Neural progenitor cell (in vitro differentiated cells): Measurements from ENCODE around the gene ZCCHC3. TPM values are rescaled to one million over a fixed set of nuclear protein-coding genes. Genes with fewer than 3 reads are reported as not detected.

Experiments
- DNase-seq: peaks from one replicate; pipeline ENCODE4 v3.0.0-alpha.2; 2016; ENCODE audit warnings: low spot score
- H2AFZ ChIP-seq: fragments of 200-600 bp; sonication (generic); replicated peaks from 2 replicates; pipeline ENCODE4 v1.6.1; 2016; ENCODE audit warnings: antibody characterized with exemption
- H3F3A ChIP-seq: fragments of 200-600 bp; sonication (generic); 2 replicates; pipeline ENCODE4 v1.6.1; 2016; ENCODE audit warnings: antibody characterized with exemption, low read depth
- H3K27ac ChIP-seq: fragments of 200-600 bp; sonication (generic); 2 replicates; pipeline ENCODE4 v1.5.1; 2016; ENCODE audit warnings: mild to moderate bottlenecking
- H3K27me3 ChIP-seq: fragments of 200-600 bp; sonication (generic); 2 replicates; pipeline ENCODE4 v1.6.1; 2016; ENCODE audit warnings: mild to moderate bottlenecking, moderate library complexity
- H3K36me3 ChIP-seq: fragments of 200-600 bp; sonication (generic); 2 replicates; pipeline ENCODE4 v1.5.1; 2016
- H3K4me1 ChIP-seq: fragments of 200-600 bp; sonication (generic); 2 replicates; pipeline ENCODE4 v1.6.1; 2016; ENCODE audit warnings: mixed run types
- H3K4me2 ChIP-seq: fragments of 200-600 bp; sonication (generic); 2 replicates; pipeline ENCODE4 v1.6.1; 2016
- H3K4me3 ChIP-seq: fragments of 200-600 bp; sonication (generic); 2 replicates; pipeline ENCODE4 v1.5.1; 2016
- H3K79me2 ChIP-seq: fragments of 200-600 bp; sonication (generic); 2 replicates; pipeline ENCODE4 v1.6.1; 2016; ENCODE audit warnings: low read depth
- H3K9ac ChIP-seq: fragments of 200-600 bp; sonication (generic); 2 replicates; pipeline ENCODE4 v1.6.1; 2016
- H3K9me3 ChIP-seq: fragments of 200-600 bp; sonication (generic); 2 replicates; pipeline ENCODE4 v1.5.1; 2016; ENCODE audit warnings: low read depth
- H4K20me1 ChIP-seq: fragments of 200-600 bp; sonication (generic); 2 replicates; pipeline ENCODE4 v1.6.1; 2016; ENCODE audit warnings: low read depth
- H3K27ac Mint-ChIP-seq: 3 replicates; pipeline ENCODE4 v1.8.0; 2021; ENCODE audit warnings: mixed read lengths
- H3K27me3 Mint-ChIP-seq: 2 replicates; pipeline ENCODE4 v1.8.0; 2022; ENCODE audit warnings: low read depth, mild to moderate bottlenecking, inconsistent platforms, moderate library complexity, mixed read lengths; ENCODE audit not compliant: insufficient read depth
- H3K36me3 Mint-ChIP-seq: 3 replicates; pipeline ENCODE4 v1.8.0; 2021; ENCODE audit warnings: mixed read lengths
- H3K4me1 Mint-ChIP-seq: 3 replicates; pipeline ENCODE4 v1.8.0; 2021; ENCODE audit warnings: mixed read lengths
- H3K4me3 Mint-ChIP-seq: 3 replicates; pipeline ENCODE4 v1.8.0; 2021; ENCODE audit warnings: mild to moderate bottlenecking, moderate library complexity, mixed read lengths
- H3K9me3 Mint-ChIP-seq: 3 replicates; pipeline ENCODE4 v1.8.0; 2020; ENCODE audit warnings: mixed read lengths
- EZH2 ChIP-seq: fragments of 200-600 bp; sonication (generic); IDR thresholded peaks from 2 replicates; pipeline ENCODE4 v1.6.1; 2017; ENCODE audit warnings: antibody characterized with exemption, mild to moderate bottlenecking, moderate library complexity
- EZH2phosphoT487 ChIP-seq: fragments of 200-600 bp; sonication (generic); IDR thresholded peaks from 2 replicates; pipeline ENCODE4 v1.6.1; 2017; ENCODE audit warnings: antibody characterized with exemption
- total RNA-seq: library from RNA; depleted of rRNA; stranded (reverse); fragments of >200 nt; gene quantifications from 2 replicates; pipeline ENCODE4 v1.2.3, GENCODE V29; 2015; ENCODE audit warnings: low replicate concordance
- TF ChIP-seq, protein P1 (sequence below): fragments of 200-600 bp; sonication (generic); IDR thresholded peaks from 2 replicates; pipeline ENCODE4 v1.5.1; 2017; ENCODE audit warnings: antibody characterized with exemption, mild to moderate bottlenecking

ZCCHC3 gene
- total RNA-seq, 1 donor from 2014 or later, result 24.2 TPM

DNA sequence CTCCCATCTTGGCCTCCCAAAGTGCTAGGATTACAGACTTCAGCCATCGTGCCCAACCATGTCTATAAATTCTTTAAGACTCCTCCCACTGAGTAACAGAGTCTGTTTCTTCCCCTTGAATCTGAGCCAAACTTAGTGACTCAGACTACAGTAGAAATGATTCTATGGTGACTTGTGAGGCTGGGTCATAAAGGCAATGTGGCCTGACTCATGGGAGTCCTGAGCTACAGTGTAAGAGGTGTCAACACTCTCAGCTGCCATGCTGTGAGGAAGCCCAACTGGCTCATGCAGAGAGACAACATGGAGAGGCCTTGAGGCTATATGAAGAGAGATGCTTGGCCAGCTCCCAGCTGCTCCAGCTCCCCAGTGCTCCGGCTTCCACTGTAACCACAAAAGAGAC, 44.3 kb downstream of the ZCCHC3 start:
- peaks cover 7% of the 10 kb centered on the region for H3K4me1 Mint-ChIP-seq
- H4K20me1 ChIP-seq, result no peaks in the 10 kb centered on the region

DNA sequence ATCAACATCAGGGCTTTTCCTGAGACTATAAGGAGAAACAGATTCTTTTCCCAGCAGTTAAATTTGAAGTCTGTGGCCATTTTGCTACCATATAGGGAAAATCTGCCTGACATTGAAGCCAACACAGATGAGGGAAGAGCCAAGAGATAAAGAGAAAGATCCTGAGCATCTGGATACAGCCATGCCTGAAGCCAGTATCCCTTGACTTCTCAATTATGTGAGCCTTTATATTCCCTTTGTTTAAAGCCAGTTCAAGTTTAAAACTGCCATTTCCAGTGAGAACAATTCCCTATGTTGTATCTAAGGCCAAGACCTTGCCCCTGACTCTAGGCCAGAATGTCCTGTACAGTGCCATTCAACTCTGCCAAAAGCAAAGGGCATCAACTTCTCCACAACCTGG, 45.7 kb downstream of the ZCCHC3 start:
- no peak for DNase-seq
- Mint-ChIP-seq H3K27me3 (no peaks in the 10 kb centered on the region), H3K27ac (no peak overlapping the region), H3K36me3 (peaks cover 6% of the 10 kb centered on the region), H3K4me1 (peaks cover 7% of the 10 kb centered on the region), H3K4me3 (no peak overlapping the region), H3K9me3 (no peaks in the 10 kb centered on the region)
- Histone ChIP-seq H3K9me3 (no peaks in the 10 kb centered on the region), H3K36me3 (no peaks in the 10 kb centered on the region), H2AFZ (no peak overlapping the region), H3K4me1 (peaks cover 5% of the 10 kb centered on the region), H3K9ac (no peak overlapping the region), H3K79me2 (no peaks in the 10 kb centered on the region), H3K4me2 (no peak overlapping the region), H3F3A (peaks cover 25% of the 10 kb centered on the region), H3K4me3 (no peak overlapping the region), H3K27ac (no peak overlapping the region), H3K27me3 (peaks cover 23% of the 10 kb centered on the region), H4K20me1 (no peaks in the 10 kb centered on the region)
- no peak for TF ChIP-seq EZH2
- TF ChIP-seq EZH2phosphoT487, result no peak
- TF ChIP-seq, protein P1, sequence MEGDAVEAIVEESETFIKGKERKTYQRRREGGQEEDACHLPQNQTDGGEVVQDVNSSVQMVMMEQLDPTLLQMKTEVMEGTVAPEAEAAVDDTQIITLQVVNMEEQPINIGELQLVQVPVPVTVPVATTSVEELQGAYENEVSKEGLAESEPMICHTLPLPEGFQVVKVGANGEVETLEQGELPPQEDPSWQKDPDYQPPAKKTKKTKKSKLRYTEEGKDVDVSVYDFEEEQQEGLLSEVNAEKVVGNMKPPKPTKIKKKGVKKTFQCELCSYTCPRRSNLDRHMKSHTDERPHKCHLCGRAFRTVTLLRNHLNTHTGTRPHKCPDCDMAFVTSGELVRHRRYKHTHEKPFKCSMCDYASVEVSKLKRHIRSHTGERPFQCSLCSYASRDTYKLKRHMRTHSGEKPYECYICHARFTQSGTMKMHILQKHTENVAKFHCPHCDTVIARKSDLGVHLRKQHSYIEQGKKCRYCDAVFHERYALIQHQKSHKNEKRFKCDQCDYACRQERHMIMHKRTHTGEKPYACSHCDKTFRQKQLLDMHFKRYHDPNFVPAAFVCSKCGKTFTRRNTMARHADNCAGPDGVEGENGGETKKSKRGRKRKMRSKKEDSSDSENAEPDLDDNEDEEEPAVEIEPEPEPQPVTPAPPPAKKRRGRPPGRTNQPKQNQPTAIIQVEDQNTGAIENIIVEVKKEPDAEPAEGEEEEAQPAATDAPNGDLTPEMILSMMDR, result no peak

More for the DNA sequence above, 44.3 kb downstream of the ZCCHC3 start:
- no peak for TF ChIP-seq EZH2
- TF ChIP-seq, protein P1, result no peak
- no peak for TF ChIP-seq EZH2phosphoT487
- no peaks in the 10 kb centered on the region for H3K9me3 ChIP-seq
- H3K4me3 Mint-ChIP-seq, result no peak overlapping the region
- H3K9me3 Mint-ChIP-seq, result no peaks in the 10 kb centered on the region
- peaks cover 12% of the 10 kb centered on the region for H3F3A ChIP-seq
- no peak overlapping the region for H3K27ac ChIP-seq
- H3K4me1 ChIP-seq, result peaks cover 5% of the 10 kb centered on the region
- no peaks in the 10 kb centered on the region for H3K79me2 ChIP-seq
- no peak overlapping the region for H3K4me3 ChIP-seq
- peaks cover 37% of the 10 kb centered on the region for H3K27me3 ChIP-seq
- H3K27me3 Mint-ChIP-seq, result peaks cover 3% of the 10 kb centered on the region
- H3K9ac ChIP-seq, result no peak overlapping the region
- H2AFZ ChIP-seq, result no peak overlapping the region
- no peaks in the 10 kb centered on the region for H3K36me3 ChIP-seq
- DNase-seq, result no peak
- peaks cover 9% of the 10 kb centered on the region for H3K36me3 Mint-ChIP-seq
- H3K4me2 ChIP-seq, result no peak overlapping the region
- H3K27ac Mint-ChIP-seq, result no peak overlapping the region

DNA sequence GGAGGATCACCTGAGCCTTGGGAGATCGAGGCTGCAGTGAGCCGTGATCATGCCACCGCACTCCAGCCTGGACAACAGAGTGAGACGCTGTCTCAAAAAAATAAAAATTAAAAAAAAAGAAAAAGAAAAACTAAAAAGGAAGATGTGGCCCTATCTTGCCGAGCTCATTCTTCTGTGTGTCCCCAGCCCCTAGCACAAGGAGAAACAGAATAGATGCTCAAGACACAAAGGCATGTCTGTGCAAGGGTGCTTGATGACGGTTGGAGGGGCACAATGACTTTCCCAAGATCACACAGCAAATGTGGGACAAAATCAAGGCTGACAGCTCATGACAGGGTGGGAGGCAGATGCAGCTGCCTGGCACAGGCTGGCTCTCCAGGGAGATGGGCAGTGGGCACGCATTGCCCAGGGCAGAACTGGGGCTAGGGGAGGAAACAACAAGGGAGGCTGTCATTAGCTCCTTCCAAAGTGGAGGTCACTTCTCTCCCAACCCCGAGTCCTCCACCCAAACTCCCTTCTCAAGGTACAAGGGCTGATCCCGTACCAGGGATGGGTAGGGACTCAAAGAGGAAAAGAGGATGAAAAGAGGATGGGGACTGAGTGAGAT, 48.8 kb downstream of the ZCCHC3 start:
- H3K27ac ChIP-seq, result no peak overlapping the region
- Mint-ChIP-seq H3K36me3 (peaks cover 12% of the 10 kb centered on the region), H3K27ac (peak overlapping the region; percentile 95), H3K27me3 (no peaks in the 10 kb centered on the region), H3K4me1 (peaks cover 16% of the 10 kb centered on the region), H3K4me3 (peak overlapping the region; percentile 96), H3K9me3 (no peaks in the 10 kb centered on the region)
- TF ChIP-seq EZH2phosphoT487 (no peak), EZH2 (no peak)
- TF ChIP-seq, protein P1, result no peak
- no peak overlapping the region for H3K9ac ChIP-seq
- peaks cover 5% of the 10 kb centered on the region for H3K4me1 ChIP-seq
- DNase-seq, result no peak
- no peaks in the 10 kb centered on the region for H3K9me3 ChIP-seq
- H3K36me3 ChIP-seq, result no peaks in the 10 kb centered on the region
- peak overlapping the region; percentile 21 for H2AFZ ChIP-seq
- H3F3A ChIP-seq, result peaks cover 32% of the 10 kb centered on the region
- peak overlapping the region; percentile 79 for H3K4me3 ChIP-seq
- peaks cover 7% of the 10 kb centered on the region for H4K20me1 ChIP-seq
- H3K27me3 ChIP-seq, result no peaks in the 10 kb centered on the region
- no peaks in the 10 kb centered on the region for H3K79me2 ChIP-seq
- peak overlapping the region; percentile 78 for H3K4me2 ChIP-seq
